HG03103 (cell line): ENCODE measurements around the gene NALCN.

ENCODE experiments used
- ATAC-seq: cut with Tn5 transposase; IDR thresholded peaks from one replicate; pipeline ENCODE4 v1.9.1; 2021; ENCODE audit warnings: low read depth; ENCODE audit not compliant: unreplicated experiment

The NALCN gene

GRCh38 chr13:101053301-101054093 is 362.8 kb downstream of the NALCN start:
- no peak for ATAC-seq

GRCh38 chr13:101049166-101049850 is 367.0 kb downstream of the NALCN start:
- ATAC-seq = no peak

GRCh38 chr13:101036546-101036945 is 379.8 kb downstream of the NALCN start:
- no peak for ATAC-seq

GRCh38 chr13:101035119-101035620 is 381.1 kb downstream of the NALCN start:
- ATAC-seq = no peak

GRCh38 chr13:101026736-101027398 is 389.4 kb downstream of the NALCN start:
- no peak for ATAC-seq

- no peak for ATAC-seq
Measured at GRCh38 chr13:101026328-101026727, 390.0 kb downstream of the NALCN start.

- no peak for ATAC-seq
Measured at GRCh38 chr13:101025925-101026324, 390.4 kb downstream of the NALCN start.

GRCh38 chr13:101025519-101025918 is 390.8 kb downstream of the NALCN start:
- ATAC-seq = no peak

GRCh38 chr13:101019126-101019525 is 397.2 kb downstream of the NALCN start:
- no peak for ATAC-seq

- ATAC-seq = no peak
Measured at GRCh38 chr13:101018720-101019119, 397.6 kb downstream of the NALCN start.

- no peak for ATAC-seq
Measured at GRCh38 chr13:101017123-101017872, 399.0 kb downstream of the NALCN start.

- ATAC-seq = no peak
Measured at GRCh38 chr13:101016475-101016874, 399.8 kb downstream of the NALCN start.

- ATAC-seq = no peak
Measured at GRCh38 chr13:101013245-101013644, 403.1 kb downstream of the NALCN start.

- ATAC-seq = no peak
Measured at GRCh38 chr13:101010100-101010499, 406.2 kb downstream of the NALCN start.

GRCh38 chr13:101007245-101007644 is 409.1 kb downstream of the NALCN start:
- no peak for ATAC-seq
